DND-41 (cell line): ENCODE data around the gene CTTN.

ENCODE experiments used
- CTCF ChIP-seq: IDR thresholded peaks from 2 replicates; pipeline ENCODE4 v1.5.1; 2012; ENCODE audit warnings: borderline replicate concordance, low read length, moderate library complexity, mild to moderate bottlenecking; ENCODE audit not compliant: poor library complexity, severe bottlenecking; ENCODE audit errors: extremely low read depth
- EZH2 ChIP-seq: IDR thresholded peaks from 3 replicates; pipeline ENCODE4 v1.6.1; 2012; ENCODE audit warnings: borderline replicate concordance, low read depth, mild to moderate bottlenecking, moderate library complexity, low read length, inconsistent platforms; ENCODE audit not compliant: severe bottlenecking

- TF ChIP-seq EZH2: no peak
- TF ChIP-seq CTCF: no peak
Measured at GRCh38 chr11:70440206-70440605, 41.9 kb downstream of the CTTN start.
